C4-2B (cell line): ENCODE data around the gene GABPB1.

Experiments used
- CTCF ChIP-seq: fragments of 450-650 bp; conservative IDR thresholded peaks from 2 replicates; pipeline ENCODE4 v1.5.1; 2017; ENCODE audit warnings: mild to moderate bottlenecking
- ZFX ChIP-seq: fragments of 450-650 bp; IDR thresholded peaks from 2 replicates; pipeline ENCODE4 v1.6.1; 2017

DNA sequence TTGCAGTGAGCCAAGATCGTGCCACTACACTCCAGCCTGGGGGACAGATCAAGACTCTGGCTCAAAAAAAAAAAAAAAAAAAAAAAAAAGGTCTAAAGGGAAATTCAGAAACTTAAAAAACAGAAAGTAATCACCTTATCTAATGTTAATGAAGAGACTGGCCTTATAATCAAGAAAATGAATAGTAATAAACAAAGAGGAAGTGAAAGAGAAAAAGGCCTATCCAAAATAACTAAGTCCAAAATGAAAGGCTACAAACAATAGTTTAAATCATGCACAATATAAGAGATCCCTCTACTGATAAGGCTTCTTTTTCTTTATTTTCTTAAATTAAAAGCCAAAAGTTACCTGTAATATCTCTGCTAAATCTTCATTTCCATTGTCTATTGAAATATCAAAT, 52.4 kb downstream of the GABPB1 start:
- TF ChIP-seq CTCF = no peak
- no peak for TF ChIP-seq ZFX
